Mucosa of stomach (tissue), 1 donor: ENCODE measurements around the gene ATXN7L3B.

ENCODE experiments used
- H3K27me3 ChIP-seq: one replicate; pipeline ENCODE4 v1.7.0; 2013; ENCODE audit warnings: mild to moderate bottlenecking, low read length; ENCODE audit not compliant: control insufficient read depth, insufficient read depth
- H3K36me3 ChIP-seq: one replicate; pipeline ENCODE4 v1.7.0; 2013; ENCODE audit warnings: low read length; ENCODE audit not compliant: control insufficient read depth, insufficient read depth
- H3K4me1 ChIP-seq: one replicate; pipeline ENCODE4 v1.7.0; 2013; ENCODE audit warnings: mild to moderate bottlenecking, low read length; ENCODE audit not compliant: control insufficient read depth, insufficient read depth
- H3K4me3 ChIP-seq: one replicate; pipeline ENCODE4 v1.7.0; 2013; ENCODE audit warnings: low read length
- H3K9ac ChIP-seq: one replicate; pipeline ENCODE4 v1.7.0; 2013; ENCODE audit warnings: mild to moderate bottlenecking, low read length, moderate library complexity
- H3K9me3 ChIP-seq: one replicate; pipeline ENCODE4 v1.7.0; 2013; ENCODE audit warnings: mild to moderate bottlenecking, low read length, moderate library complexity; ENCODE audit not compliant: control insufficient read depth
- donor health status: Pancreatic carcinoma.

The ATXN7L3B gene

DNA sequence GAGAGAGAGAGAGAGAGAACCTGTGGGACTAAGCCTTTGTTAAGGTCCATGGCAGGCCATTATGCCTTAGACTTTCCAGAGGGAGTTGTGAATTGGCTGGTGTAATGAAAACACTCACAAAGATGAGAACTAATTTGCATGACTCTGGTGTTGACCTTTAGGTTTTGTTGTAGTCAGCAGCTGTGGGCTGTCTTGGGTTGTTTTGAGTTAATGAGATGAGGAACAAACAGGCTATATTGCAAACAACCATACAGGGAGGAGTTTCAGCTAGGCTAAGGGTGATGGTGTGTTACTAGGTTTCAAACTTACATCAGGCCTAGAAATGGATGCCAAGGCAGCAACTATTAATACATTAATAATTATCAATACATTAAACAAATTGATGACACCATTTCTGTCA, 26.3 kb downstream of the ATXN7L3B start:
- H3K4me1 ChIP-seq: no peaks in the 10 kb centered on the region

GRCh38 chr12:74578486-74578885, 40.9 kb downstream of the ATXN7L3B start:
- no peaks in the 10 kb centered on the region for H3K36me3 ChIP-seq
- H3K9me3 ChIP-seq: no peaks in the 10 kb centered on the region
- no peak overlapping the region for H3K9ac ChIP-seq
- no peak overlapping the region for H3K4me3 ChIP-seq
- H3K27me3 ChIP-seq: no peaks in the 10 kb centered on the region
- H3K4me1 ChIP-seq: peaks cover 8% of the 10 kb centered on the region

More for the DNA sequence above, 26.3 kb downstream of the ATXN7L3B start:
- Histone ChIP-seq H3K4me3 (no peak overlapping the region), H3K9me3 (no peaks in the 10 kb centered on the region), H3K9ac (no peak overlapping the region), H3K36me3 (no peaks in the 10 kb centered on the region), H3K27me3 (no peaks in the 10 kb centered on the region)

DNA sequence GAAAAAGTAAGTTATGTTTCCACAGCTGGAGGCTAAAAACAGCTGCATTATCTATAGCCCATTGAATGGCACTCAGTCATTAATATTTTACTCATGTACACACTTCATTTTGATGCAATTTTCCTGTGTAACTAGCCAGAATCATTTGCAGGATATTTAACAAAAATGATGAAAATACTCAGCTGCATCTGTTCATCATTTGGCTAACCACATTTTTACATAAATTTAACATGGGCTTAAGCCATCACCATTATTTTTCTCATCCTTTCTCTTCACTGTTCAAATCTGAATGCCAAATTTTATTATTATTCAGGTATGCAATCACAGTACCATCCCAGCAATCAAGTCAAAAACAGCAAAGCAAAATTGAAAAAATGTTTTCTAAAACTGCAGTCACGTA, 41.8 kb downstream of the ATXN7L3B start:
- no peak overlapping the region for H3K9ac ChIP-seq
- H3K4me3 ChIP-seq: no peak overlapping the region
- H3K27me3 ChIP-seq: no peaks in the 10 kb centered on the region
- peaks cover 8% of the 10 kb centered on the region for H3K4me1 ChIP-seq
- H3K9me3 ChIP-seq: no peaks in the 10 kb centered on the region
- H3K36me3 ChIP-seq: no peaks in the 10 kb centered on the region

- H3K4me3 ChIP-seq: no peak overlapping the region
- no peaks in the 10 kb centered on the region for H3K27me3 ChIP-seq
- no peaks in the 10 kb centered on the region for H3K36me3 ChIP-seq
- no peak overlapping the region for H3K9ac ChIP-seq
- no peaks in the 10 kb centered on the region for H3K9me3 ChIP-seq
- H3K4me1 ChIP-seq: peaks cover 8% of the 10 kb centered on the region
Measured at GRCh38 chr12:74579981-74580380, 42.3 kb downstream of the ATXN7L3B start.

DNA sequence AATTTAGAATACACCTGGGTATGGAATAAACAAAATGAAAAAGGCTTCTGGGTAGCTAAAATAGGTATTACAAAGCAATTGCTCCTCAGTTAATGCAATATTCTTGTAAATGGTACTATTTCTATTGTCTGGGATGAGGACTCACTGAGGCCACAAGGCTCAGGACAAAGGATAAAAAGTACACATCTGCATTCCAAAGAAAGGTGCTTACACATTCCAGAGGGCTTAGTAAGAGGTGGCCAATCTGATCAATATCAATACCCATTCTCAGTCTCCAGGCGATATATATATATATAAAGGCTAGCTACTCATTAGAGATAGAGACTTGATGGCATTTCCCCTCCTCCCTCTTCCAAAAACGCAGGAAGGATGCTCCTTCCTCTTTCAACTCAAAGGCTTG, 43.8 kb downstream of the ATXN7L3B start:
- H3K9me3 ChIP-seq: no peaks in the 10 kb centered on the region
- H3K4me1 ChIP-seq: peaks cover 13% of the 10 kb centered on the region
- H3K9ac ChIP-seq: no peak overlapping the region
- no peaks in the 10 kb centered on the region for H3K27me3 ChIP-seq
- H3K4me3 ChIP-seq: no peak overlapping the region
- no peaks in the 10 kb centered on the region for H3K36me3 ChIP-seq

- Histone ChIP-seq H3K4me3 (no peak overlapping the region), H3K4me1 (peaks cover 15% of the 10 kb centered on the region), H3K9ac (no peak overlapping the region), H3K36me3 (no peaks in the 10 kb centered on the region), H3K27me3 (no peaks in the 10 kb centered on the region), H3K9me3 (no peaks in the 10 kb centered on the region)
Measured at GRCh38 chr12:74584483-74585062, 46.9 kb downstream of the ATXN7L3B start.

- Histone ChIP-seq H3K36me3 (no peaks in the 10 kb centered on the region), H3K4me3 (no peak overlapping the region), H3K4me1 (peaks cover 12% of the 10 kb centered on the region), H3K9me3 (no peaks in the 10 kb centered on the region), H3K9ac (no peak overlapping the region), H3K27me3 (no peaks in the 10 kb centered on the region)
Measured at GRCh38 chr12:74586251-74586650, 48.6 kb downstream of the ATXN7L3B start.
